GM23338 (cell line): ENCODE results near the gene TBC1D9. TPM values are rescaled to one million over a fixed set of nuclear protein-coding genes. Genes with fewer than 3 reads are reported as not detected.

Experiments used
- ATAC-seq: fragments of 200-7000 bp; cut with Tn5 transposase; 3 replicates; pipeline ENCODE4 v1.9.1; 2020
- DNase-seq: peaks from one replicate; pipeline ENCODE4 v3.0.0-alpha.2; 2015; ENCODE audit warnings: low spot score
- H2AFZ ChIP-seq: fragments of 200-600 bp; sonication (generic); 2 replicates; pipeline ENCODE4 v1.8.0; 2016; ENCODE audit warnings: antibody characterized with exemption, mild to moderate bottlenecking, moderate library complexity
- H3F3A ChIP-seq: fragments of 200-600 bp; sonication (generic); replicated peaks from 2 replicates; pipeline ENCODE4 v1.8.0; 2017; ENCODE audit warnings: antibody characterized with exemption, mixed run types, low read depth
- H3K27ac ChIP-seq: fragments of 200-600 bp; sonication (generic); 2 replicates; pipeline ENCODE4 v1.6.1; 2016; ENCODE audit warnings: low read depth
- H3K27me3 ChIP-seq: fragments of 200-600 bp; sonication (generic); 2 replicates; pipeline ENCODE4 v1.8.0; 2016; ENCODE audit warnings: mild to moderate bottlenecking, mixed run types, moderate library complexity; ENCODE audit not compliant: insufficient read depth
- H3K36me3 ChIP-seq: fragments of 200-600 bp; sonication (generic); 2 replicates; pipeline ENCODE4 v1.8.0; 2016; ENCODE audit warnings: mild to moderate bottlenecking; ENCODE audit not compliant: insufficient read depth
- H3K4me1 ChIP-seq: fragments of 200-600 bp; sonication (generic); 2 replicates; pipeline ENCODE4 v1.8.0; 2016; ENCODE audit warnings: mild to moderate bottlenecking, moderate library complexity; ENCODE audit not compliant: insufficient read depth
- H3K4me2 ChIP-seq: fragments of 200-600 bp; sonication (generic); 2 replicates; pipeline ENCODE4 v1.7.1; 2017; ENCODE audit warnings: mixed run types
- H3K4me3 ChIP-seq: fragments of 200-600 bp; sonication (generic); 2 replicates; pipeline ENCODE4 v1.6.1; 2016; ENCODE audit warnings: mixed run types
- H3K79me2 ChIP-seq: fragments of 200-600 bp; sonication (generic); replicated peaks from 2 replicates; pipeline ENCODE4 v1.8.0; 2017; ENCODE audit warnings: mild to moderate bottlenecking; ENCODE audit not compliant: insufficient read depth
- H3K9me2 ChIP-seq: fragments of 200-600 bp; sonication (generic); 2 replicates; pipeline ENCODE4 v1.8.0; 2017; ENCODE audit not compliant: insufficient read depth
- H4K20me1 ChIP-seq: fragments of 200-600 bp; sonication (generic); replicated peaks from 2 replicates; pipeline ENCODE4 v1.8.0; 2017; ENCODE audit warnings: mild to moderate bottlenecking; ENCODE audit not compliant: insufficient read depth
- H3K27ac Mint-ChIP-seq: 2 replicates; pipeline ENCODE4 v1.8.0; 2020; ENCODE audit warnings: inconsistent platforms, mild to moderate bottlenecking, moderate library complexity, mixed read lengths
- H3K27me3 Mint-ChIP-seq: 3 replicates; pipeline ENCODE4 v1.8.0; 2022; ENCODE audit warnings: low read depth, mild to moderate bottlenecking, moderate library complexity, mixed read lengths, inconsistent platforms; ENCODE audit not compliant: insufficient read depth, poor library complexity
- H3K36me3 Mint-ChIP-seq: 3 replicates; pipeline ENCODE4 v1.8.0; 2021; ENCODE audit warnings: low read depth, mild to moderate bottlenecking, inconsistent platforms, moderate library complexity, mixed read lengths
- H3K4me1 Mint-ChIP-seq: 3 replicates; pipeline ENCODE4 v1.8.0; 2020; ENCODE audit warnings: mild to moderate bottlenecking, inconsistent platforms, mixed read lengths
- H3K4me3 Mint-ChIP-seq: 3 replicates; pipeline ENCODE4 v1.8.0; 2021; ENCODE audit warnings: moderate library complexity, mild to moderate bottlenecking, inconsistent platforms, mixed read lengths
- H3K9me3 Mint-ChIP-seq: 3 replicates; pipeline ENCODE4 v1.8.0; 2020; ENCODE audit warnings: moderate library complexity, mild to moderate bottlenecking, inconsistent platforms, mixed read lengths
- CREB1 ChIP-seq: fragments of 250-450 bp; sonication (Bioruptor Pico); IDR thresholded peaks from 2 replicates; pipeline ENCODE4 v1.5.0; 2020; ENCODE audit warnings: low read depth, mild to moderate bottlenecking, moderate library complexity
- CTCF ChIP-seq, 2 experiments: fragments of 200-600 bp in 1 of 2; sonication (generic) in 1 of 2; conservative IDR thresholded peaks; 2 replicates each; pipeline versions ENCODE4 v1.5.1 to v1.6.1; 2016 to 2017; ENCODE audit warnings: antibody characterized with exemption in 2 of 2, low read depth in 2 of 2, mild to moderate bottlenecking in 2 of 2, moderate library complexity in 1 of 2
- ETS1 ChIP-seq: IDR thresholded peaks from 2 replicates; pipeline ENCODE4 v1.6.1; 2016; ENCODE audit warnings: antibody characterized with exemption
- EZH2 ChIP-seq: fragments of 200-600 bp; sonication (generic); IDR thresholded peaks from one replicate; pipeline ENCODE4 v1.8.0; 2017; ENCODE audit warnings: antibody characterized with exemption, mild to moderate bottlenecking, low read depth; ENCODE audit not compliant: unreplicated experiment
- EZH2phosphoT487 ChIP-seq: fragments of 200-600 bp; sonication (generic); IDR thresholded peaks from one replicate; pipeline ENCODE4 v1.8.1; 2018; ENCODE audit warnings: antibody characterized with exemption; ENCODE audit not compliant: unreplicated experiment
- JUNB ChIP-seq: IDR thresholded peaks from one replicate; pipeline ENCODE4 v1.6.1; 2016; ENCODE audit warnings: antibody characterized with exemption; ENCODE audit not compliant: unreplicated experiment
- NANOG ChIP-seq: IDR thresholded peaks from 2 replicates; pipeline ENCODE4 v1.6.1; 2016; ENCODE audit warnings: antibody characterized with exemption, borderline replicate concordance
- POLR2AphosphoS5 ChIP-seq: IDR thresholded peaks from 2 replicates; pipeline ENCODE4 v1.6.1; 2016; ENCODE audit warnings: antibody characterized with exemption, low read depth
- REST ChIP-seq: IDR thresholded peaks from one replicate; pipeline ENCODE4 v1.6.1; 2018; ENCODE audit warnings: antibody characterized with exemption; ENCODE audit not compliant: unreplicated experiment
- STAT1 ChIP-seq: IDR thresholded peaks from one replicate; pipeline ENCODE4 v1.6.1; 2016; ENCODE audit warnings: antibody characterized with exemption; ENCODE audit not compliant: unreplicated experiment
- ZNF114 ChIP-seq: fragments of 250-450 bp; sonication (Bioruptor Pico); IDR thresholded peaks from 2 replicates; pipeline ENCODE4 v1.5.0; 2020; ENCODE audit warnings: mild to moderate bottlenecking, moderate library complexity
- ZNF331 ChIP-seq: fragments of 250-450 bp; sonication (Bioruptor Pico); IDR thresholded peaks from 2 replicates; pipeline ENCODE4 v1.5.0; 2020; ENCODE audit warnings: low read depth, mild to moderate bottlenecking, moderate library complexity
- ZNF462 ChIP-seq: fragments of 250-450 bp; sonication (Bioruptor Pico); IDR thresholded peaks from 2 replicates; pipeline ENCODE4 v1.5.0; 2020; ENCODE audit warnings: mild to moderate bottlenecking, moderate library complexity
- polyA plus RNA-seq: library from polyadenylated mRNA; unstranded; fragments of >200 nt; fragmentation: Nextera tagmentation; extraction: Ambion mirVana; gene quantifications from 2 replicates; pipeline ENCODE4 v1.2.1, GENCODE V29; 2016
- total RNA-seq: library from RNA; depleted of rRNA; stranded (reverse); fragments of >200 nt; shearing (Covaris generic); gene quantifications from 2 replicates; pipeline ENCODE4 v1.2.3, GENCODE V29; 2014

TBC1D9 gene
- total and polyA plus RNA-seq, 2 experiments from 2014 or later = 0.03 to 0.56 TPM

GRCh38 chr4:140744421-140744820, 11.8 kb downstream of the TBC1D9 start:
- TF ChIP-seq CREB1 (CRISPR knock-in tag) (no peak), REST (no peak), CTCF (conservative IDR thresholded peaks at IDR 0.05; ENCODE audit: low read depth in 2 of 2) (no peak), JUNB (no peak), POLR2AphosphoS5 (no peak), ZNF114 (CRISPR knock-in tag) (no peak), ZNF462 (no peak), EZH2phosphoT487 (no peak), NANOG (no peak), ZNF331 (no peak), STAT1 (no peak), EZH2 (no peak), ETS1 (no peak)
- H3K27ac Mint-ChIP-seq = no peak overlapping the region
- ATAC-seq = no peak
- Histone ChIP-seq H2AFZ (no peak overlapping the region), H3K9me2 (no peaks in the 10 kb centered on the region), H3K4me1 (peaks cover 29% of the 10 kb centered on the region), H3K27ac (no peak overlapping the region), H3K4me3 (no peak overlapping the region), H4K20me1 (no peaks in the 10 kb centered on the region), H3F3A (no peaks in the 10 kb centered on the region), H3K27me3 (no peaks in the 10 kb centered on the region), H3K79me2 (no peaks in the 10 kb centered on the region), H3K4me2 (no peak overlapping the region), H3K36me3 (no peaks in the 10 kb centered on the region)
- no peak for DNase-seq
- no peaks in the 10 kb centered on the region; the same call in 2 of the 3 replicates for H3K36me3 Mint-ChIP-seq
- H3K27me3 Mint-ChIP-seq = no peaks in the 10 kb centered on the region
- peaks cover 36% of the 10 kb centered on the region for H3K4me1 Mint-ChIP-seq
- H3K4me3 Mint-ChIP-seq = no peak overlapping the region
- H3K9me3 Mint-ChIP-seq = peaks cover 3% of the 10 kb centered on the region; the same call in 1 of the 3 replicates
